GM18868 (cell line): ENCODE data around the gene CPA4.

Source experiments
- ATAC-seq: cut with Tn5 transposase; IDR thresholded peaks from one replicate; pipeline ENCODE4 v1.9.1; 2021; ENCODE audit warnings: mild to moderate bottlenecking, moderate library complexity; ENCODE audit not compliant: unreplicated experiment

The CPA4 gene

GRCh38 chr7:130363026-130363847, 70.3 kb downstream of the CPA4 start:
- ATAC-seq = peak; percentile 44

GRCh38 chr7:130364451-130364850, 71.5 kb downstream of the CPA4 start:
- no peak for ATAC-seq

GRCh38 chr7:130365088-130365487, 72.1 kb downstream of the CPA4 start:
- ATAC-seq = no peak

- ATAC-seq = peak; percentile 78
These were observed 72.8 kb downstream of the CPA4 start for GRCh38 chr7:130365511-130366441.

GRCh38 chr7:130366564-130366963, 73.6 kb downstream of the CPA4 start:
- ATAC-seq = no peak

DNA sequence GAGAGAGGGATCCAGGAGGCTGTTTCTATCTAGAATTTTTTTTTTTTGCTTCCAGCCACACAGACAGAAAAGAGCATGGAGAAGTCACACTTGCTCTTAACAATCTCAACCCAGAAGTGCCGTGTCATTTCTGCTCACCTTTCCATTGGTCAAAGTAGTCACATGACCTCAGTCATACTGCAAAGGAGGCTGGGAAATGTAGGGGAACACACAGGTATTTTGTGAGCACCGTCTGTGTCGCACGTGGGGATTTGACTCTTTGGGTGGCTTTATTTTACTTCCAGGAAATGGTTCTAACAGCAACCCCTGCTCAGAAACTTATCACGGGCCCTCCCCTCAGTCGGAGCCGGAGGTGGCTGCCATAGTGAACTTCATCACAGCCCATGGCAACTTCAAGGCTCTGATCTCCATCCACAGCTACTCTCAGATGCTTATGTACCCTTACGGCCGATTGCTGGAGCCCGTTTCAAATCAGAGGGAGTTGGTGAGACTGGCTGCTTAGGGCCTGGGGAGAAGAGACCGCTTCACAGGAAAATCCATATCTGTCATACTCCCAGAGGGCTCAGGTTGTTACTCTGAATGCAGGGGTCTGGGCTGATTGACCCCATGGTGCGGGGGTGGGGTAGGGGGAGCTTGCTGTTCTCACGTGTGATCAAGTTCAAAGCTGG, 74.3 kb downstream of the CPA4 start:
- no peak for ATAC-seq

DNA sequence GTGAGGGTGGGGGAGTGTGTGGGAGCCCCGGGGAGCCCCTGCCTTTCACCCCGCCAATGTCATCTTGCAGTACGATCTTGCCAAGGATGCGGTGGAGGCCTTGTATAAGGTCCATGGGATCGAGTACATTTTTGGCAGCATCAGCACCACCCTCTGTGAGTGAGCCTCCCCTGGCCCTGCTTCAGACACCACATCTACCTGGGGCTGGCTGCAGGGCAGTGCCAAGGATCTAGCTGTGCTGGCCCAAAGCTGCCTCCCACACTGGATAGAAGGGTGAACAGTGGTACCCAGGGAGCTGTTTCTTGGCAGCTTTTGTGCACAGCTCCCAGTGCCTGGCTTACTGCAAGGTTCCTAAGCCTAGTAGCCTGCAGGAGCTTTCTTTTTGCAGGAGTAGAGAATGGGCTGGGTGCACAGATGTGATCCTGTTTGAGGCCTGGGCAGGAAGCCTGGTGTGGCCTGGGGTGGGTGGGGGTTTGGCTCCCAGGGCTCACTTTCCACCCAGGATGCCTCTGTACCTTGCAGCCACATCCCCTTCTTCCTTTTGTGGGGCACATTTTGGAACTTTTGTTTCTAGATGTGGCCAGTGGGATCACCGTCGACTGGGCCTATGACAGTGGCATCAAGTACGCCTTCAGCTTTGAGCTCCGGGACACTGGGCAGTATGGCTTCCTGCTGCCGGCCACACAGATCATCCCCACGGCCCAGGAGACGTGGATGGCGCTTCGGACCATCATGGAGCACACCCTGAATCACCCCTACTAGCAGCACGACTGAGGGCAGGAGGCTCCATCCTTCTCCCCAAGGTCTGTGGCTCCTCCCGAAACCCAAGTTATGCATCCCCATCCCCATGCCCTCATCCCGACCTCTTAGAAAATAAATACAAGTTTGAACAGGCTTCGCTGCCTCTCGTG, 75.1 kb downstream of the CPA4 start:
- no peak for ATAC-seq

- ATAC-seq = no peak
These were observed 76.2 kb downstream of the CPA4 start for GRCh38 chr7:130369110-130369711.

DNA sequence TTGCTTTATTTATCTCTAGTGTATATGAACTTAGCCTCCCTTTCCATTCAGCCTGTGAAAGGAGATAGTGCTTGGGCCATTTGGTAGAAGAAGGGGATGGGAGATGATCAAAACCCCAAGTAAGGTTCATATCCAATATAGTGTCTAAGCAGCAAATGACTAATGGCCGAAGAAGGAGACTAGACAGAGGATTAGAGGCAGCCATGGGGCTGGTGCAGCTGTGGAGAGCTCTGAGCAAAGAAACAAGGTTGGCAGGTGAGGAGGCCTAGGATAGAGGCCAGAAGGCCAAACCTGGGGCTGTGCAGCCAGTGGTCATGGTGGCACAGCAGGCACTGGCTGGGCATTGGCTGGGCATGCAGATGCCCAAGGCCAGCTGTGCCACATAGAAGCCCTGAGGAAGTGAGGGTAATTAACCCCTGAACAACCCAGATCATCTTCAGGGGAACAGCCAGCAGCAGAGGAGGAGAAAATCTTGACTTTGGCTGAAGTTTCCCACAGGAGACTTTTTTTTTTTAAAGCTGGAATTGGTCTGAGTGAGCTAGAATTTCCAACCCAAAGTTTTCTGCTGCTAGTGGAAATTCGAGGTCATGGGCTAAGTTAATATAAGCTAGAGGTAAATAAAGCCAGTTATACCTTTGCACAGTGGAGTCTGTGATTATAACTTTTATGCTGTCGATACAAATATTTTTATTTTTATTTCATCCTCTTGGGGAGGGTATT, 77.0 kb downstream of the CPA4 start:
- ATAC-seq = no peak

DNA sequence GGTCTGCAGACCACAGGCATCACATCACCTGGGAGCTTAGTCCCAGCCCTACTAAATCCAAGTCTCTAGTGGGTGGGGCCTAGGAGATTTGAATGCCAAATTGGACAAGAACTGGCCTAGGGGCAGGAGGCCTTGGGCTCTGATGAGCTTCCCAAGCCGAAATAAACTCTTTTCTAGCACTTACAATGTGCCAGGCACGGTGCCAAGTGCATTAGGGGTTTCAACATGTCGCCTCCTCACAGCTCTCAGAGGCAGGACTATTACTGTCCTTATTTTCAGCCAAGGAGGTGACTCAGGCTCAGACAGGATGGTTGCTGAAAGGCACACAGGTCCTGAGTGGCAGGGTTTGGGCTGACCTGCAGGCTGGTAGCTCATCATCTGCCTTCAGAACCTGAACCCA, 78.1 kb downstream of the CPA4 start:
- no peak for ATAC-seq

- no peak for ATAC-seq
These were observed 79.6 kb downstream of the CPA4 start for GRCh38 chr7:130372402-130373165.
